HG03025 (cell line): ENCODE measurements around the gene ITK.
"Not testable (repeated sequence)": the region's sequence is repeated elsewhere in the genome, so short reads cannot be mapped to it uniquely, and the experiment has no call there.

Experiments used
- ATAC-seq: cut with Tn5 transposase; IDR thresholded peaks from one replicate; pipeline ENCODE4 v1.9.1; 2021; ENCODE audit warnings: mild to moderate bottlenecking, moderate library complexity; ENCODE audit not compliant: unreplicated experiment, low FRiP score

ITK gene

GRCh38 chr5:157201857-157202256 is 21.2 kb downstream of the ITK start:
- no peak for ATAC-seq

GRCh38 chr5:157203417-157203816 is 22.8 kb downstream of the ITK start:
- ATAC-seq, result no peak

GRCh38 chr5:157204765-157205164 is 24.1 kb downstream of the ITK start:
- no peak for ATAC-seq

- ATAC-seq, result no peak
These were observed 25.1 kb downstream of the ITK start for GRCh38 chr5:157205708-157206107.

- not testable (repeated sequence) for ATAC-seq
These were observed 30.0 kb downstream of the ITK start for GRCh38 chr5:157210652-157211051.

- ATAC-seq, result no peak
These were observed 31.7 kb downstream of the ITK start for GRCh38 chr5:157212307-157212706.

GRCh38 chr5:157213527-157214243 is 33.0 kb downstream of the ITK start:
- ATAC-seq, result no peak

GRCh38 chr5:157214415-157214814 is 33.8 kb downstream of the ITK start:
- no peak for ATAC-seq

- no peak for ATAC-seq
These were observed 34.3 kb downstream of the ITK start for GRCh38 chr5:157214861-157215513.

- ATAC-seq, result no peak
These were observed 35.0 kb downstream of the ITK start for GRCh38 chr5:157215514-157216167.

- no peak for ATAC-seq
These were observed 35.9 kb downstream of the ITK start for GRCh38 chr5:157216391-157217142.

GRCh38 chr5:157217289-157218024 is 36.8 kb downstream of the ITK start:
- no peak for ATAC-seq

- peak; percentile 68 for ATAC-seq
These were observed 39.0 kb downstream of the ITK start for GRCh38 chr5:157219491-157220271.

- ATAC-seq, result no peak
These were observed 41.3 kb downstream of the ITK start for GRCh38 chr5:157221959-157222358.

GRCh38 chr5:157222506-157223230 is 42.0 kb downstream of the ITK start:
- ATAC-seq, result no peak

- ATAC-seq, result no peak
These were observed 45.1 kb downstream of the ITK start for GRCh38 chr5:157225469-157226422.

GRCh38 chr5:157230610-157231009 is 50.0 kb downstream of the ITK start:
- ATAC-seq, result no peak

- no peak for ATAC-seq
These were observed 52.1 kb downstream of the ITK start for GRCh38 chr5:157232706-157233105.
